Large intestine (tissue), 3 donors: Measurements from ENCODE around the gene PHOX2A. TPM values are rescaled to one million over a fixed set of nuclear protein-coding genes. Genes with fewer than 3 reads are reported as not detected.
A peak's percentile ranks its signal among the peaks of the same experiment; 100 is the strongest.
"Not testable (repeated sequence)": the region's sequence is repeated elsewhere in the genome, so short reads cannot be mapped to it uniquely, and the experiment has no call there.

Experiments used
- DNase-seq, 2 donors: peaks; one replicate each; pipeline versions ENCODE4 v3.0.0 to v3.0.0-alpha.2; 2013
- H3K27ac ChIP-seq: one replicate; pipeline ENCODE4 v1.5.1; 2013; ENCODE audit warnings: low read length
- H3K27me3 ChIP-seq: 2 replicates; pipeline ENCODE4 v1.6.1; 2013; ENCODE audit warnings: low read length; ENCODE audit not compliant: control insufficient read depth, insufficient read depth
- H3K36me3 ChIP-seq: 2 replicates; pipeline ENCODE4 v1.6.1; 2013; ENCODE audit warnings: low read length; ENCODE audit not compliant: control insufficient read depth, insufficient read depth
- H3K4me1 ChIP-seq: one replicate; pipeline ENCODE4 v1.6.1; 2013; ENCODE audit warnings: low read length; ENCODE audit not compliant: control insufficient read depth, insufficient read depth
- H3K4me3 ChIP-seq: one replicate; pipeline ENCODE4 v1.5.1; 2013; ENCODE audit warnings: low read length
- H3K9me3 ChIP-seq: one replicate; pipeline ENCODE4 v1.6.1; 2013; ENCODE audit warnings: mild to moderate bottlenecking, low read depth, low read length, moderate library complexity; ENCODE audit not compliant: control insufficient read depth
- WGBS: methylation state at CpG from one replicate; pipeline ENCODE4 v1.1.5; 2013; ENCODE audit warnings: low lambda C conversion rate; ENCODE audit not compliant: insufficient coverage; 5-methylcytosine and 5-hydroxymethylcytosine counted together
- polyA plus RNA-seq: library from polyadenylated mRNA; unstranded; fragments of 120-200 nt; gene quantifications from one replicate; pipeline ENCODE4 v1.2.1, GENCODE V29; 2013

PHOX2A gene
- polyA plus RNA-seq, 1 donor = 8.3 TPM

- 100% methylated on average over 1 of the region's 6 CpGs for WGBS
- Histone ChIP-seq H3K27ac (no peak overlapping the region), H3K4me1 (no peaks in the 10 kb centered on the region), H3K4me3 (no peak overlapping the region), H3K36me3 (no peaks in the 10 kb centered on the region), H3K27me3 (no peaks in the 10 kb centered on the region), H3K9me3 (no peaks in the 10 kb centered on the region)
- no peak for DNase-seq
Measured at GRCh38 chr11:72202571-72202970, 41.4 kb downstream of the PHOX2A start.

DNA sequence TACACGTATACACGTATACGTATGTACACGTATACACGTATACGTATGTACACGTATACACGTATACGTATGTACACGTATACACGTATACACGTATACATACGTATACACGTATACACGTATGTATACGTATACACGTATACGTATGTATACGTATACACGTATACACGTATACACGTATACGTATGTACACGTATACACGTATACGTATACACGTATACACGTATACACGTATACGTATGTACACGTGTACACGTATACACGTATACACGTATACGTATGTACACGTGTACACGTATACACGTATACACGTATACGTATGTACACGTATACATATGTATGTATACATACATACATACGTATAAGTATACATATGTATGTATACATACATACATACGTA, 42.5 kb downstream of the PHOX2A start:
- DNase-seq, H3K36me3 ChIP-seq, H3K4me3 ChIP-seq, H3K9me3 ChIP-seq, H3K4me1 ChIP-seq, H3K27me3 ChIP-seq, H3K27ac ChIP-seq: not testable (repeated sequence)
- WGBS = 93% methylated on average over 30 of the region's 43 CpGs

GRCh38 chr11:72195518-72196270, 48.3 kb downstream of the PHOX2A start:
- H3K27me3 ChIP-seq = no peaks in the 10 kb centered on the region
- DNase-seq = no peak
- WGBS = no CpG with 5 or more reads among the region's 12 CpGs
- no peak overlapping the region for H3K27ac ChIP-seq
- H3K36me3 ChIP-seq = no peaks in the 10 kb centered on the region
- H3K4me3 ChIP-seq = no peak overlapping the region
- no peaks in the 10 kb centered on the region for H3K4me1 ChIP-seq
- no peaks in the 10 kb centered on the region for H3K9me3 ChIP-seq

GRCh38 chr11:72191961-72192381, 52.0 kb downstream of the PHOX2A start, which contains the start of gene FOLR1:
Gene FOLR1 (plus strand): TSS chr11:72192140. CDS start chr11:72192174, 34 bp downstream.
- peaks cover 10% of the 10 kb centered on the region for H3K4me1 ChIP-seq
- H3K9me3 ChIP-seq = no peaks in the 10 kb centered on the region
- H3K27ac ChIP-seq = no peak within 1 kb of the TSS
- no peaks in the 10 kb centered on the region for H3K36me3 ChIP-seq
- no peak within 1 kb of the TSS for H3K4me3 ChIP-seq
- no peaks in the 10 kb centered on the region for H3K27me3 ChIP-seq
- no peak for DNase-seq
- WGBS = no CpG with 5 or more reads among the region's 5 CpGs

DNA sequence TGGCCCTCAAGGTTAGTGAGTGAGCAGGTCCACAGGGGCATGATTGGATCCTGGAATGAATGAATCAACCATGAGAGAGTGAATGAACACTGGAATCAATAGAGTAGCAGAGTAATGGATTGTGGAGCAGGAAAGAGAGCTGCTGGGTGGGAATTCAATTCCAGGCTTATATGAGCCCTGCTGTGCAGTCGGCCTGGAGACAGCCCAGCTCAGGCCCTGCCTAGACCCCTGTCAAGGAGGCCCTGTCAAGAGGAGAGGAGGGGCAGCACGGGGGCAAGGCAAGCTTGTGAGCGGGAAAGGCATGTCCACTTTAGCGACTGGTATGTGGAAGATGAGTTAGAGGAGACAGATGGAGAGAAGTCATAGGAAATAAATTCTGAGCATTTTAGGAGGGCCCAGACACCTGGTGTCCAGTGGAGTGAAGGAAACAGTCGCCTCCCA, 53.3 kb downstream of the PHOX2A start:
- H3K27me3 ChIP-seq = no peaks in the 10 kb centered on the region
- peaks cover 10% of the 10 kb centered on the region for H3K4me1 ChIP-seq
- no CpG with 5 or more reads among the region's 5 CpGs for WGBS
- H3K36me3 ChIP-seq = no peaks in the 10 kb centered on the region
- no peak overlapping the region for H3K4me3 ChIP-seq
- no peaks in the 10 kb centered on the region for H3K9me3 ChIP-seq
- no peak overlapping the region for H3K27ac ChIP-seq
- no peak for DNase-seq

DNA sequence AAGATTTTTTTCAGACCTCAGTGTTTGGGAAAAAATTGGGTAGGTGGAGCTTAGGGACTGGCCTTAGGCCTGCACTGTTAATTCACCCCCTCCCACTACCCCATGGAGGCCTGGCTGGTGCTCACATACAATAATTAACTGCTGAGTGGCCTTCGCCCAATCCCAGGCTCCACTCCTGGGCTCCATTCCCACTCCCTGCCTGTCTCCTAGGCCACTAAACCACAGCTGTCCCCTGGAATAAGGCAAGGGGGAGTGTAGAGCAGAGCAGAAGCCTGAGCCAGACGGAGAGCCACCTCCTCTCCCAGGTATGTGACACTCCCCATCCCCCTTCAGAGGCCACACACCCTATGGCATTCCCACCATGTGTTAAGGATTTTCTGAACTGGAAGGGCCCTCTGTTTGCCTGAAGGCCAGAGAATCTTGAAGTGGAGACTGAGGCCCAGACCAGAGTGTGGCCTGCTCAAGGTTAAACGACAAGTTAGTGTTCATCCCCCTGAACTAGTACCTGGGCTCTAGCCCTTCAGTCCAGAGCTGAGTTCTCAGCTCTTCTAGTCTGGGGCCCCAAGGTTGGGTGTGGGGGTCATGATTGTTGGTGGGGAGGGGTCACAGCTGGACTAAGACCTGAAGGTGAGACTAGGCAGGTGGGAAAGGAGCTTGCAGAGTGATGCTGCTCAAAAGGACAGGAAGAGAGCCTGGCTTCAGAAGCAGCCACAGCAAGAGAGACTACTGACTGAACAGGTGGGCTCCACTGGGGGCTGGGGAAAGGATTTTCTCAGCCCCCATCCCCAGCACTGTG, 54.3 kb downstream of the PHOX2A start:
- WGBS = no CpG with 5 or more reads among the region's 3 CpGs
- H3K27ac ChIP-seq = no peak overlapping the region
- DNase-seq = peak; percentile 57 to 70
- H3K4me3 ChIP-seq = no peak overlapping the region
- H3K27me3 ChIP-seq = no peaks in the 10 kb centered on the region
- H3K4me1 ChIP-seq = peaks cover 10% of the 10 kb centered on the region
- no peaks in the 10 kb centered on the region for H3K36me3 ChIP-seq
- H3K9me3 ChIP-seq = no peaks in the 10 kb centered on the region

Other genes starting within 250 kb of the PHOX2A start
- gene IL18BP, start 245.3 kb downstream of the PHOX2A start, polyA plus RNA-seq = 10.7 TPM
- gene NUMA1, start 163.6 kb downstream of the PHOX2A start, polyA plus RNA-seq = 257 TPM
- 10.9 TPM for gene LRRC51, start 163.3 kb downstream of the PHOX2A start, polyA plus RNA-seq
- 114 TPM for gene LAMTOR1, start 140.9 kb downstream of the PHOX2A start, polyA plus RNA-seq
- not detected for gene TOMT, start 138.3 kb downstream of the PHOX2A start, polyA plus RNA-seq
- gene ANAPC15, start 131.5 kb downstream of the PHOX2A start, polyA plus RNA-seq = 34.5 TPM
- gene FOLR3, start 108.5 kb downstream of the PHOX2A start, polyA plus RNA-seq = 0.36 TPM
- 1.9 TPM for gene FOLR1, start 52.0 kb downstream of the PHOX2A start, polyA plus RNA-seq
- gene FOLR2, start 27.4 kb downstream of the PHOX2A start, polyA plus RNA-seq = 15.0 TPM
- gene INPPL1, start 19.4 kb downstream of the PHOX2A start, polyA plus RNA-seq = 84.5 TPM
- gene CLPB, start 190.4 kb upstream of the PHOX2A start, polyA plus RNA-seq = 6.4 TPM